ENCODE results near the gene PDCD6IP.
"Not testable (repeated sequence)": the region's sequence is repeated elsewhere in the genome, so short reads cannot be mapped to it uniquely, and the experiment has no call there.

The PDCD6IP gene, protein sequence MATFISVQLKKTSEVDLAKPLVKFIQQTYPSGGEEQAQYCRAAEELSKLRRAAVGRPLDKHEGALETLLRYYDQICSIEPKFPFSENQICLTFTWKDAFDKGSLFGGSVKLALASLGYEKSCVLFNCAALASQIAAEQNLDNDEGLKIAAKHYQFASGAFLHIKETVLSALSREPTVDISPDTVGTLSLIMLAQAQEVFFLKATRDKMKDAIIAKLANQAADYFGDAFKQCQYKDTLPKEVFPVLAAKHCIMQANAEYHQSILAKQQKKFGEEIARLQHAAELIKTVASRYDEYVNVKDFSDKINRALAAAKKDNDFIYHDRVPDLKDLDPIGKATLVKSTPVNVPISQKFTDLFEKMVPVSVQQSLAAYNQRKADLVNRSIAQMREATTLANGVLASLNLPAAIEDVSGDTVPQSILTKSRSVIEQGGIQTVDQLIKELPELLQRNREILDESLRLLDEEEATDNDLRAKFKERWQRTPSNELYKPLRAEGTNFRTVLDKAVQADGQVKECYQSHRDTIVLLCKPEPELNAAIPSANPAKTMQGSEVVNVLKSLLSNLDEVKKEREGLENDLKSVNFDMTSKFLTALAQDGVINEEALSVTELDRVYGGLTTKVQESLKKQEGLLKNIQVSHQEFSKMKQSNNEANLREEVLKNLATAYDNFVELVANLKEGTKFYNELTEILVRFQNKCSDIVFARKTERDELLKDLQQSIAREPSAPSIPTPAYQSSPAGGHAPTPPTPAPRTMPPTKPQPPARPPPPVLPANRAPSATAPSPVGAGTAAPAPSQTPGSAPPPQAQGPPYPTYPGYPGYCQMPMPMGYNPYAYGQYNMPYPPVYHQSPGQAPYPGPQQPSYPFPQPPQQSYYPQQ

DNA sequence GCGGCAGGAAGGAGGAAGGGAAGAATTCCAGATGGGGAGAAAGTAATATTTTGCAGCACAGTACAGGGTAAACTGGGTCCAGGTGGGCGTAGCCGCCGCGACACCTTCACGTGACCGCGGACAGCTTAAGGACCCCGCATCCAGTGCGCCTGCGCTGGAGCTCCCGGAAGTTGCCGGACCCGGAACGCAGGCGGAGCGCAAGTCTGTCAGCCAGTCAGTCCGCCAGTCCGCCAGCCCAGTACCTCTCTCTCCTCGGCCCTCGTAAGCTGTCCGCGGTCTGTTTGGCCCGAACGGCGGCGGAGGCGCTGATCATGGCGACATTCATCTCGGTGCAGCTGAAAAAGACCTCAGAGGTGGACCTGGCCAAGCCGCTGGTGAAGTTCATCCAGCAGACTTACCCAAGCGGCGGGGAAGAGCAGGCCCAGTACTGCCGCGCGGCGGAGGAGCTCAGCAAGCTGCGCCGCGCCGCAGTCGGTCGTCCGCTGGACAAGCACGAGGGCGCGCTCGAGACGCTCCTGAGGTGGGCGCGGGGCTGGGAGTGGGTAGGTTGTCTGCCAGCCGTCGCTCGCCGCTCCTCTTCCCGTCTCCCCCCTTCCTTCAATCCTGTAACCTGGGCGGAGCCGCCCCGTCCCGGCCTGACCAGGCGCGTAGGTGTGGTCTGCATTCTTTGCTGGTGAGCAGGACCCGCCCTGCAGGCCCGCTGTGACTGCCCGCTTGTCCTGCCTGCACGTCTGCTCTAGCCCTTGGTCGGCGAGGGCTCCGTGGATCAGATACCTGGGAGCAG, at the start of gene PDCD6IP:
Gene PDCD6IP, plus strand, starts transcription at position 213 of the 784 bp plus-strand sequence. Its CDS starts 99 bp downstream, at position 312.
- DNase-seq, result peak; percentile 93

DNA sequence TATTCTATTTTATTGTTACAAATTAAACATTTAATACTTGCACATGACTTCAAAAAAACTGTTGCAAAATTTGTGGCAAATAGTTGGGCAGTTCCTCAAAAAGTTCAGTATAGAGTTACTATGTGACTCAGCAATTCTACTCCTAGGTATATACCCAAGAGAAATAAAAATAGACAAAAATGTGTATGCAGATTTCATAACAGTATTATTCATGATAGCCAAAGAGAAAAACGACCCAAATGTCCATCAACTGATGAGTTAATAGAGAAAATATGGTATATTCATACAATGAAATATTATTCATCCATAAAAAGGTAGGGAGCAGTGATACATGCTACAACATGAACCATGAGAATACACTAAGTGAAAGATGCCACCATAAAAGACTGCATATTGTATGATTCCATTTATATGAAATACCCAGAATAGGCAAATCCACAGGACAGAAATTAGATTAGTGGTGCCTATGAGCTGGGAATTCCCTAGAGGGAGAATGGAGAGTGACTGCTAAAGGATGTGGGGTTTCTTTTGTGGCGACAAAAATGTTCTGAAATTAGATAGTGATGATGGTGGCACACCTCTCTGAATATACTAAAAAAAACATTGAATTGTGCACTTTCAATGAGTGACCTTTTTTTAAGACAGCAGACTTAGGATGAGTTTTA, 48.8 kb upstream of the PDCD6IP start:
- peak; percentile 68 for DNase-seq

- DNase-seq, result no peak
These were observed 48.2 kb upstream of the PDCD6IP start for GRCh38 chr3:33750211-33750548.

- no peak for DNase-seq
These were observed 47.1 kb upstream of the PDCD6IP start for GRCh38 chr3:33751336-33751735.

GRCh38 chr3:33754391-33754790, 44.0 kb upstream of the PDCD6IP start:
- DNase-seq, result peak; percentile 8

DNA sequence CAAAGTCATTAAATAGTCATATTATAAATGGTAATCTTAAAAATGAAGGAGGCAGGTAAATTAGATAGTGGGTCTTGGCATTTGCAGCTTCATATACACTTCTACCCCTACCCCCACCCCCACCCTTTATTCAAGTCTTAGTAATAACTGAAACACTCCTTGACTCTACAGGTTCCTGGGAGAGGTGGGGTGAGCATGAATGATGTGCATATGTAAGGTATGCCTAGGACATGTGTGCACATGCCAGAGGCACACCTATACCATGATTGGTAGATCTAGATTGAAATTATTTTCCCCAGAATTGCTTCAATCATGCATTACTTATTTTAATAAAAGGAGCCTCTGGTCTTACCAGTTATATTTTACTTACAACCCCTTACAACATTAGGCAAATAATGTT, 40.1 kb upstream of the PDCD6IP start:
- no peak for DNase-seq

- no peak for DNase-seq
These were observed 39.6 kb upstream of the PDCD6IP start for GRCh38 chr3:33758864-33759263.

- DNase-seq, result no peak
These were observed 29.7 kb upstream of the PDCD6IP start for GRCh38 chr3:33768578-33769330.

GRCh38 chr3:33773637-33774036, 24.8 kb upstream of the PDCD6IP start:
- DNase-seq, result no peak

- no peak for DNase-seq
These were observed 23.1 kb upstream of the PDCD6IP start for GRCh38 chr3:33775363-33775762.

DNA sequence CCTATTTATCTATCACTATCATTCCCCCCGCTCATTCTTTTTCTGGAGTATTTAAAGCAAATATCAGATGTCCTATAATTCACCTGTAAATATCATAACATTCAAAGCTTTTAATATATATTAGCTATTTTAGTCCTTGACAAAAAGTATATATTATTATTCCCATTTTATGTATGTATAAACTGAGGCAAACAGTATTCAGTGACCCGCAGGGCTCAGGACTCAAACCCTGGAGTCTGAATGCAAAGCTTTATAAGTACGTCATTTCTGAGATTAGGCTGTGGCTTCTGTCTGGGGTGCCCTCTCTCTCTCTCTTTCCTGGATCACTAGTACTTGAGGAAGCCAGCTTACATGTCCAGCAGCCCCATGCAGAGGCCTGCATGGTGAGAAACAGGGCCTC, 20.4 kb upstream of the PDCD6IP start:
- DNase-seq, result no peak

DNA sequence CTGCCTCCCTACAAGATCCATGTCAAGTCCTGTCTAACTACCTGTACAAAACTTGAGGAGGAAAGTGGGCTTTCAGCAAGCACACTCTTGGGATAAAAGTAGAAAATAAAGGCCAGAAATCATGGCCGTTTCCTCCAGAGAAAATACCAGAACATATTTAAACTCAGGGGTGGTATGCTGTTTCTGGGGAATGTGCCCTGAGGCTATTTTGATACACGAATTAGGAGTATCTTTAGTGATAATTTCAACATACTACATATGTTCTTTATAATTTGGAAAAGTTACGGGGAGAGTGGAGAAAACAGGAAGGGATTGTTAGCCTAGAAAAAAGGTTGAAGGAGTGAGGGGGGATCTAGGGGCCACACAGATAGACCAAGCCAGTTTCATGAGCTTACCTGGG, 18.7 kb upstream of the PDCD6IP start:
- DNase-seq, result no peak

DNA sequence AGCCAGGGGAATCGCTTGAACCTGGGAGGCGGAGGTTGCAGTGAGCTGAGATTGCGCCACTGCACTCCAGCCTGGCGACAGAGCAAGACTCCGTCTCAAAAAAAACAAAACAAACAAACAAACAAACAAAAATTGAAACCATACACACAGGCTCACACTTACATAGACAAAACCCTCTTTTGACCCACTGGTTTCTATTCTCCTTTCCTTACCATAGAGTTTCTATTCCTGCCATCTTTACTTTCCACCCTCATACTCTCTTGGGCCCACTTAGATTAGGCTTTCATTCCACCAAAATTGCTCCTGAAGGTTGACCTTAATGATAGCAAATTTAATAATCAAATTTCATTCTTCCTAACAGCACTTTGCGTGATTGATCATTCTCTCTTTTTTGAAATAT, 17.0 kb upstream of the PDCD6IP start:
- not testable (repeated sequence) for DNase-seq

GRCh38 chr3:33786565-33787327, 11.7 kb upstream of the PDCD6IP start:
- DNase-seq, result no peak

- peak; percentile 81 for DNase-seq
These were observed 11.0 kb upstream of the PDCD6IP start for GRCh38 chr3:33787328-33788009.

- peak; percentile 55 for DNase-seq
These were observed 9.1 kb upstream of the PDCD6IP start for GRCh38 chr3:33789183-33789954.

DNA sequence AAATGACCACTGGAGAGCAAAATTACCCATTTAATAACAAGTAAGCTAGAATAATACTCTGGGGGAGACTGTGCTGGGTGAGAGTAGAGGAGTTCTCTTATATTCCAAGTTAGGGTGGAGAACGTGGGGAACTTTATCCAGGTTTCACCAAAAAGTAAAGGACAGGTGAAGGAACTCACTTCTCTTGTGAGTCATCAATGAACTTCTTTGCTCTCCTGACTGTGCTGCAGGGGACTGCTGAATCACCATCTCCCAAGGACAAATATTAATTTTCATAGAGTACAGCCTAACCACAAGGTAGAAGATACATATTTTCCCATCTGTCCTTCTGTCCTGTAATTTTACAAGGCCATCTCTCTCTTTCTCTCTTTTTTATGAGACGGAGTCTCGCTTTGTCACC, 8.3 kb upstream of the PDCD6IP start:
- DNase-seq, result no peak

GRCh38 chr3:33791477-33792166, 6.8 kb upstream of the PDCD6IP start:
- peak; percentile 97 for DNase-seq
